DOHH2 (cell line): ENCODE results near the gene MAML1.
"Not testable (repeated sequence)": the region's sequence is repeated elsewhere in the genome, so short reads cannot be mapped to it uniquely, and the experiment has no call there.

ENCODE experiments used
- H3F3A ChIP-seq: fragments of 200-600 bp; sonication (generic), shearing (Covaris generic); 2 replicates; pipeline ENCODE4 v1.6.0; 2016; ENCODE audit warnings: antibody characterized with exemption, mild to moderate bottlenecking; ENCODE audit not compliant: control insufficient read depth, insufficient read depth
- H3K27ac ChIP-seq: fragments of 200-600 bp; sonication (generic); 2 replicates; pipeline ENCODE4 v1.5.1; 2014; ENCODE audit warnings: low read depth, mild to moderate bottlenecking, low read length, moderate library complexity
- H3K27me3 ChIP-seq: fragments of 200-600 bp; sonication (generic); 2 replicates; pipeline ENCODE4 v1.6.1; 2014; ENCODE audit warnings: mild to moderate bottlenecking, low read length, mixed read lengths; ENCODE audit not compliant: control insufficient read depth
- H3K36me3 ChIP-seq: fragments of 200-600 bp; sonication (generic); 2 replicates; pipeline ENCODE4 v1.6.1; 2014; ENCODE audit warnings: mild to moderate bottlenecking, low read length, moderate library complexity, mixed read lengths; ENCODE audit not compliant: control insufficient read depth
- H3K4me1 ChIP-seq: fragments of 200-600 bp; sonication (generic); 2 replicates; pipeline ENCODE4 v1.6.1; 2014; ENCODE audit warnings: mild to moderate bottlenecking, low read length, mixed read lengths; ENCODE audit not compliant: control insufficient read depth
- H3K4me2 ChIP-seq: fragments of 200-600 bp; sonication (generic); 2 replicates; pipeline ENCODE4 v1.6.0; 2014; ENCODE audit warnings: mild to moderate bottlenecking, low read length, moderate library complexity
- H3K4me3 ChIP-seq: fragments of 200-600 bp; sonication (generic); 2 replicates; pipeline ENCODE4 v1.5.1; 2014; ENCODE audit warnings: mild to moderate bottlenecking, low read length, mixed read lengths
- H3K79me2 ChIP-seq: fragments of 200-600 bp; sonication (generic); 2 replicates; pipeline ENCODE4 v1.6.1; 2014; ENCODE audit warnings: mild to moderate bottlenecking, low read length, mixed read lengths; ENCODE audit not compliant: control insufficient read depth
- H3K9me2 ChIP-seq: fragments of 200-600 bp; sonication (generic); replicated peaks from 2 replicates; pipeline ENCODE4 v1.6.1; 2014; ENCODE audit warnings: mild to moderate bottlenecking, low read length, mixed read lengths; ENCODE audit not compliant: control insufficient read depth
- H3K9me3 ChIP-seq: fragments of 200-600 bp; sonication (generic); 2 replicates; pipeline ENCODE4 v1.6.1; 2014; ENCODE audit warnings: antibody characterized with exemption, low read length, mixed read lengths; ENCODE audit not compliant: control insufficient read depth, insufficient read depth
- H4K20me1 ChIP-seq: fragments of 200-600 bp; sonication (generic); 2 replicates; pipeline ENCODE4 v1.6.0; 2014; ENCODE audit warnings: low read depth, mild to moderate bottlenecking, antibody characterized with exemption, low read length, moderate library complexity; ENCODE audit not compliant: control insufficient read depth, insufficient read depth
- EZH2phosphoT487 ChIP-seq: fragments of 200-600 bp; sonication (generic); IDR thresholded peaks from 2 replicates; pipeline ENCODE4 v1.6.1; 2017; ENCODE audit warnings: borderline replicate concordance, mild to moderate bottlenecking, antibody characterized with exemption, low read length, moderate library complexity, mixed read lengths
- TF ChIP-seq, protein P1 (sequence below): fragments of 200-600 bp; sonication (generic); IDR thresholded peaks from one replicate; pipeline ENCODE4 v1.5.1; 2014; ENCODE audit warnings: antibody characterized with exemption, mild to moderate bottlenecking, low read depth, low read length; ENCODE audit not compliant: poor library complexity, severe bottlenecking

MAML1 gene

DNA sequence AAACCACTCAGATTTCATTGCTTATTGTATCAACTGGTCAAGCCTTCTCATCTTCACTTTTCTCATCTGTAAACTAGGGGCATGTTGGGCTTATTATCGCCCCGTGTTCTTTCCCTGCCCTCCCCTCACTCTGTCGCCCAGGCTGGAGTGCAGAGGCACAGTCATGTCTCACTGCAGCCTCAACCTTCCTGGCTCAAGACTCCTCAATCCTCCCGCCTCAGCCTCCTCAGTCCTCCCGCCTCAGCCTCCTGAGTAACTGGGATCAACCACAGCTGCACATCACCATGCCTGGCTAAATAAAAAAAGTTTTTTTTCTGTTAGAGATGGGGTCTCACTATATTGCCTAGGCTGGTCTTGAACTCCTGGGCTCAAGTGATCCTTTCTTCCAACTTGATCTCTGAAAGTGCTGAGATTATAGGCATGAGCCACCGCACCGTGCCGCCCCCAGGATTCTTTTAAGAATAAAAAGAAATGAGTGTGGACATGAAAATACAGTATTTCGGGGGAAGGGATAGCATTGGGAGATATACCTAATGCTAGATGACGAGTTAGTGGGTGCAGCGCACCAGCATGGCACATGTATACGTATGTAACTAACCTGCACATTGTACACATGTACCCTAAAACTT is 2.0 kb downstream of the MAML1 start:
- Histone ChIP-seq H3K4me3 (peak overlapping the region; percentile 100), H3K36me3 (peaks cover 76% of the 10 kb centered on the region), H3K9me3 (no peaks in the 10 kb centered on the region), H3K27me3 (no peaks in the 10 kb centered on the region), H3K4me1 (peaks cover 32% of the 10 kb centered on the region), H3K27ac (no peak overlapping the region), H3K79me2 (peaks cover 75% of the 10 kb centered on the region), H3K4me2 (peak overlapping the region; percentile 98), H3K9me2 (no peaks in the 10 kb centered on the region), H4K20me1 (peaks cover 31% of the 10 kb centered on the region), H3F3A (peaks cover 26% of the 10 kb centered on the region)
- TF ChIP-seq, protein P1, sequence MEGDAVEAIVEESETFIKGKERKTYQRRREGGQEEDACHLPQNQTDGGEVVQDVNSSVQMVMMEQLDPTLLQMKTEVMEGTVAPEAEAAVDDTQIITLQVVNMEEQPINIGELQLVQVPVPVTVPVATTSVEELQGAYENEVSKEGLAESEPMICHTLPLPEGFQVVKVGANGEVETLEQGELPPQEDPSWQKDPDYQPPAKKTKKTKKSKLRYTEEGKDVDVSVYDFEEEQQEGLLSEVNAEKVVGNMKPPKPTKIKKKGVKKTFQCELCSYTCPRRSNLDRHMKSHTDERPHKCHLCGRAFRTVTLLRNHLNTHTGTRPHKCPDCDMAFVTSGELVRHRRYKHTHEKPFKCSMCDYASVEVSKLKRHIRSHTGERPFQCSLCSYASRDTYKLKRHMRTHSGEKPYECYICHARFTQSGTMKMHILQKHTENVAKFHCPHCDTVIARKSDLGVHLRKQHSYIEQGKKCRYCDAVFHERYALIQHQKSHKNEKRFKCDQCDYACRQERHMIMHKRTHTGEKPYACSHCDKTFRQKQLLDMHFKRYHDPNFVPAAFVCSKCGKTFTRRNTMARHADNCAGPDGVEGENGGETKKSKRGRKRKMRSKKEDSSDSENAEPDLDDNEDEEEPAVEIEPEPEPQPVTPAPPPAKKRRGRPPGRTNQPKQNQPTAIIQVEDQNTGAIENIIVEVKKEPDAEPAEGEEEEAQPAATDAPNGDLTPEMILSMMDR = no peak

DNA sequence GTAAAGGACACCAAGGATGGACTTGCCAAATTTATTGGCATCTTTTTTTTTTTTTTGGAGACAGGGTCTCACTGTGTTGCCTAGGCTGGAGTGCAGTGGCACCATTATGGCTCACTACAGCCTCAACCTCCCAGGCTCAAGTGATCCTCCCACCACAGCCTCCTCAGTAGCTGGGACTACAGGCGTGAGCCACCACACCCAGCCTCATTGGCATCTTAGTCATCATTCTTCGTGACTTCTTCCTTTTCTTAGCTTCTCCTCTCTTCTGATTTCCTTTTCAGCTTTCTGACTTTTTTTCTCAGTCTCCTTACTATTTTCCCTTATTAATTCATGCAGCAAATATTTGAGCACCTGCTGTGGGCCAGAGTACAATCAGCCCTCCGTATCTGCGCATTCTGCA is 6.1 kb downstream of the MAML1 start:
- Histone ChIP-seq H3K9me3 (no peaks in the 10 kb centered on the region), H3K4me1 (peaks cover 17% of the 10 kb centered on the region), H4K20me1 (peaks cover 27% of the 10 kb centered on the region), H3K79me2 (peaks cover 99% of the 10 kb centered on the region), H3K4me3 (no peak overlapping the region), H3K36me3 (peaks cover 50% of the 10 kb centered on the region), H3K4me2 (no peak overlapping the region), H3K9me2 (no peaks in the 10 kb centered on the region), H3F3A (no peaks in the 10 kb centered on the region), H3K27me3 (no peaks in the 10 kb centered on the region), H3K27ac (no peak overlapping the region)
- no peak for TF ChIP-seq EZH2phosphoT487
- TF ChIP-seq, protein P1 = no peak

DNA sequence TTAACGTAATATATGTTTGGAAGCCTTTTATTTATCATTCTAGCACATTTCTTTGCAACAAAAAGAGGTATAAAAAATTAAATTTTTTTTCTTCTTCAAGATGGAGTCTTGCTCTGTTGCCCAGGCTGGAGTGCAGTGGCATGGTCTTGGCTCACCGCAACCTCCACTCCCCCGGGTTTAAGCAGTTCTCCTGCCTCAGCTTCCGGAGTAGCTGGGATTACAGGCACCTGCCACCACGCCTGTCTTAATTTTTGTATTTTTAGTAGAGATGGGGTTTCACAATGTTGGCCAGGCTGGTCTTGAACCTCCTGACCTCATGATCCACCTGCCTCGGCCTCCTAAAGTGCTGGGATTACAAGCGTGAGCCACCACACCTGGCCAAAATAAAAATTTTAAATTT is 11.5 kb downstream of the MAML1 start:
- not testable (repeated sequence) for H3K4me2 ChIP-seq, H3K4me3 ChIP-seq, H3F3A ChIP-seq, H3K9me2 ChIP-seq, H3K9me3 ChIP-seq, H3K4me1 ChIP-seq, H3K27ac ChIP-seq, H3K27me3 ChIP-seq, H4K20me1 ChIP-seq
- Histone ChIP-seq H3K36me3 (peaks cover 13% of the 10 kb centered on the region), H3K79me2 (peaks cover 99% of the 10 kb centered on the region)

DNA sequence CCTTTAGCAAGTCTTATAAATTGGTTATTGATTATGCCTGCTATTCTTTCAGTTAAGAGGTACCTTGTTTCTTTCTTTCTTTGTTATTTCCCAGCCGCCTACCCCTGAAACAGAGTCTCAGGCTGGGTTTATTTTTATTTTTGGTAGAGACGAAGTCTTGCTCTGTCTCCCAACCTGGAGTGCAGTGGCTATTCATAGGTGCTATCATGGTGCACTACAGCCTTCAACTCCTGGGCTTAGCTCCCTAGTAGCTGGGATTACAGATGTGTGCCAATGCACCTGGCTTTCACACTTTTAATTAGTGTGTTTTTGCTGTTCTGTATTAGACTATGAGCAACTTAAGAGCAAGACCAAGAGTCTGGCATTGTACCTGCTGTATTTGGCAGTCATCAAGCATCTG is 14.2 kb downstream of the MAML1 start:
- no peak overlapping the region for H3K4me2 ChIP-seq
- H4K20me1 ChIP-seq = no peaks in the 10 kb centered on the region
- H3K36me3 ChIP-seq = peaks cover 19% of the 10 kb centered on the region

More for the DNA sequence above, 14.2 kb downstream of the MAML1 start:
- Histone ChIP-seq H3K79me2 (peaks cover 99% of the 10 kb centered on the region), H3K27me3 (no peaks in the 10 kb centered on the region), H3K9me2 (no peaks in the 10 kb centered on the region), H3F3A (no peaks in the 10 kb centered on the region; the same call in 1 of the 2 replicates), H3K9me3 (no peaks in the 10 kb centered on the region), H3K27ac (no peak overlapping the region), H3K4me3 (no peak overlapping the region), H3K4me1 (no peaks in the 10 kb centered on the region)
- TF ChIP-seq, protein P1 = no peak
- TF ChIP-seq EZH2phosphoT487 = no peak
